ENCODE measurements around the gene CD200. TPM values are rescaled to one million over a fixed set of nuclear protein-coding genes. Genes with fewer than 3 reads are reported as not detected.

CD200 gene
- total and polyA plus RNA-seq, 2 experiments from 2014 or later: 5.4 to 11.6 TPM

DNA sequence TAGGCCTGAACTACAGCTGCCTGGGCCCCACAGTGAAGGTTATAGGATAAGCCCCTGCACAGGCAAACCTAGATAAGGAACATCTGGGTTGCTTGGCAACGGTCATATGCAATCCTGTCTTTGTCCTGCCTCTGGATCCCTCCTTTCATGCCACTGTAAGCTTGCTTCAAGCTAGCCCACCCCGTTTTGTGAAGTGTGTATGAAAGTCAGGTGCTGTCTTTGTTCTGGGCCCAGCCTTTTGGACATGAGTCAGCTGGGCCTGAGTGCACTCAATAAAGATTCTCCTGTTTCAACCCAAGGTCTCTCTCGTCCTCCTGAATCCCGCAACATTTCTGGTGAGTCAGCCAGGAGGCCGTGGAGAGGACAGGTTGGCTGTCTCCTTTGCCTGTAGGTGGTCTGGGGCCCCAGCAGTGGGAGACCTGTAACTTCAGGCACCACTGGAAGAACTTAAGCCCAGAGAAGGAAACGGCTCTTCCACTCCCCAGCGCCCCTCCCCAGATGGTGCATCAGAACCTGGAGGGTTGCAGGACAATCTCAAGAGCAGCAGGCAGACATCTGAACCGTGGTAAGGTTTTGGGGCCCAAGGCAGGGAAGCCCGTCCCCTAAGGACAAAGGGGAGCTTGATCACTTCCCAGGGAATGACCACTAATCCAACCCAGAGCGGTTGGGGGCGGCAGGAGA, 30.7 kb upstream of the CD200 start:
- Histone ChIP-seq H3K4me3 (peak overlapping the region; percentile 69), H3K36me3 (no peaks in the 10 kb centered on the region), H3K9me3 (ENCODE audit: low read depth) (no peaks in the 10 kb centered on the region), H3K27me3 (no peaks in the 10 kb centered on the region), H3K4me1 (ENCODE audit: low read depth) (peaks cover 32% of the 10 kb centered on the region), H3K27ac (peak overlapping the region; percentile 93)
- DNase-seq (ENCODE audit: low read depth in 1 of 2, low spot score in 1 of 2): peak; percentile 72 to 76
- TF ChIP-seq CTCF (IDR thresholded peaks at IDR 0.05; ENCODE audit: low read depth, low read length): no peak

- H3K36me3 ChIP-seq: no peaks in the 10 kb centered on the region
- peak overlapping the region; percentile 93 for H3K27ac ChIP-seq
- H3K9me3 ChIP-seq (ENCODE audit: low read depth): no peaks in the 10 kb centered on the region
- H3K27me3 ChIP-seq: no peaks in the 10 kb centered on the region
- H3K4me1 ChIP-seq (ENCODE audit: low read depth): peaks cover 36% of the 10 kb centered on the region
- DNase-seq (ENCODE audit: low read depth in 1 of 2, low spot score in 1 of 2): peak; percentile 67 to 77
- peak overlapping the region; percentile 69 for H3K4me3 ChIP-seq
- TF ChIP-seq CTCF (IDR thresholded peaks at IDR 0.05; ENCODE audit: low read depth, low read length): no peak
Measured at GRCh38 chr3:112302881-112303763, 29.8 kb upstream of the CD200 start.

DNA sequence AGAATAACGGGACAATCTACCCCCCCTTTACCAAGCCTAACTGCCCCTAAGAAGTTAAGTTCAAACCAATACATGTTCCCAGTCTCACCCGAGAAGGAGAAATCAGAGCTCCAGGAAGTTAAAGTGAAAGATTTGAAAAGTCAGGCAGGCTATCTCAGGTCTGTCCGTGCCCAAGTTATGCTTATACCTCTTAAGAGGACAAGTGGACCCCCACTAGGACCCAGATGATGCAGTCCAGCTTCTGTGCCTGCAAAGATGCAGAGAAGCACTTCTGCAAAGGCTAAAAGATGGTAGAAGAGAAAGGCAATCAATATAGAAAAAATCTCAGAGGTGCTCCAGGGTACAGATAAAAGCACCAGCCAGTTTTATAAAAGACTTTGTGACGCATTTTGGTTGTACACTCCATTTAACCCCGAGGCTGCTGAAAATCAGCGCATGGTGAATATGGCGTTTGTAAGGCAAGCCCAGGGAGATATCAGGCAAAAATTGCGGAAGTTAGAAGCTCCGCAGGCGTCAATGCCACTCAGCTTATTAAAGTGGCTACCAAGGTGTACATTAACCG, 29.1 kb upstream of the CD200 start:
- Histone ChIP-seq H3K27ac (peak overlapping the region; percentile 93), H3K4me1 (ENCODE audit: low read depth) (peaks cover 40% of the 10 kb centered on the region), H3K27me3 (no peaks in the 10 kb centered on the region), H3K36me3 (no peaks in the 10 kb centered on the region), H3K4me3 (peak overlapping the region; percentile 69), H3K9me3 (ENCODE audit: low read depth) (no peaks in the 10 kb centered on the region)
- no peak for TF ChIP-seq CTCF (IDR thresholded peaks at IDR 0.05; ENCODE audit: low read depth, low read length)
- peak; percentile 60 to 76 for DNase-seq (ENCODE audit: low read depth in 1 of 2, low spot score in 1 of 2)

DNA sequence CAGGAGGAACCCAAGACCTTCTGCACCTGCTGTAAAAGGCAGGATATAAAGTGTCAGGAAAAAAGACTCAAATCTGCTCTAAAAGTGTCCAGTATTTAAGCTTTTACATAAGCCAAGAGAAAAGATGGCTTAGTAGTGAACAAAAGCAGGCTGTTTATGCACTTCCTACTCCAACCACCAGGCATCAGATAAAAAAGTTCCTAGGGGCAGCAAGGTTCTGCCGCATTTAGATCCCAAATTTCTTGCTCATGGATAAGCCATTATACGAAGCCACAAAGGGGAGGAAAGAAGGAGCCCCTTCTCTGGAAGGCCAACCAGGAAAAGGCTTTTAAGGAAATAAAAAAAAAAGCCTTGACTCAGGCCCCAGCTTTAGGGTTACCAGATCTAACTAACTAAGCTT, 28.3 kb upstream of the CD200 start:
- H3K36me3 ChIP-seq: no peaks in the 10 kb centered on the region
- peak; percentile 3 to 49 for DNase-seq (ENCODE audit: low read depth in 1 of 2, low spot score in 1 of 2)
- H3K27ac ChIP-seq: peak overlapping the region; percentile 93
- H3K27me3 ChIP-seq: no peaks in the 10 kb centered on the region
- H3K4me1 ChIP-seq (ENCODE audit: low read depth): peaks cover 40% of the 10 kb centered on the region
- H3K4me3 ChIP-seq: peak overlapping the region; percentile 69
- no peaks in the 10 kb centered on the region for H3K9me3 ChIP-seq (ENCODE audit: low read depth)
- peak; percentile 46 for TF ChIP-seq CTCF (IDR thresholded peaks at IDR 0.05; ENCODE audit: low read depth, low read length)

GRCh38 chr3:112306825-112307224, 26.1 kb upstream of the CD200 start:
- Histone ChIP-seq H3K4me1 (ENCODE audit: low read depth) (peaks cover 32% of the 10 kb centered on the region), H3K9me3 (ENCODE audit: low read depth) (no peaks in the 10 kb centered on the region), H3K4me3 (no peak overlapping the region), H3K27ac (no peak overlapping the region), H3K36me3 (no peaks in the 10 kb centered on the region), H3K27me3 (no peaks in the 10 kb centered on the region)
- TF ChIP-seq CTCF (IDR thresholded peaks at IDR 0.05; ENCODE audit: low read depth, low read length): no peak
- DNase-seq (ENCODE audit: low read depth in 1 of 2, low spot score in 1 of 2): no peak

Measured in cardiac muscle cell (in vitro differentiated cells and primary cell).